Hepatocyte (in vitro differentiated cells): ENCODE results near the gene CREBL2. TPM values are rescaled to one million over a fixed set of nuclear protein-coding genes. Genes with fewer than 3 reads are reported as not detected.

ENCODE experiments used
- DNase-seq: peaks from one replicate; pipeline ENCODE4 v3.0.0-alpha.2; 2016; ENCODE audit warnings: low spot score
- H2AFZ ChIP-seq: fragments of 200-600 bp; sonication (generic); 2 replicates; pipeline ENCODE4 v1.6.0; 2016; ENCODE audit warnings: antibody characterized with exemption, mild to moderate bottlenecking
- H3K27ac ChIP-seq: fragments of 200-600 bp; sonication (generic); 2 replicates; pipeline ENCODE4 v1.5.1; 2016; ENCODE audit warnings: mild to moderate bottlenecking
- H3K27me3 ChIP-seq: fragments of 200-600 bp; sonication (generic); 2 replicates; pipeline ENCODE4 v1.6.1; 2016
- H3K36me3 ChIP-seq: fragments of 200-600 bp; sonication (generic); replicated peaks from 2 replicates; pipeline ENCODE4 v1.5.1; 2016; ENCODE audit warnings: low read depth; ENCODE audit not compliant: insufficient read depth
- H3K4me1 ChIP-seq: fragments of 200-600 bp; sonication (generic); 2 replicates; pipeline ENCODE4 v1.5.1; 2016; ENCODE audit warnings: mild to moderate bottlenecking, moderate library complexity; ENCODE audit not compliant: insufficient read depth
- H3K4me2 ChIP-seq: fragments of 200-600 bp; sonication (generic); 2 replicates; pipeline ENCODE4 v1.6.0; 2016
- H3K4me3 ChIP-seq: fragments of 200-600 bp; sonication (generic); 2 replicates; pipeline ENCODE4 v1.5.1; 2016; ENCODE audit warnings: mild to moderate bottlenecking
- H3K79me2 ChIP-seq: fragments of 200-600 bp; sonication (generic); 2 replicates; pipeline ENCODE4 v1.6.0; 2017; ENCODE audit warnings: mild to moderate bottlenecking
- H3K9me2 ChIP-seq: fragments of 200-600 bp; sonication (generic); replicated peaks from 2 replicates; pipeline ENCODE4 v1.6.0; 2017; ENCODE audit warnings: mild to moderate bottlenecking; ENCODE audit not compliant: insufficient read depth
- H3K9me3 ChIP-seq: fragments of 200-600 bp; sonication (generic); 2 replicates; pipeline ENCODE4 v1.5.1; 2016; ENCODE audit warnings: low read depth, mild to moderate bottlenecking
- H4K20me1 ChIP-seq: fragments of 200-600 bp; sonication (generic); 2 replicates; pipeline ENCODE4 v1.6.0; 2016; ENCODE audit warnings: mild to moderate bottlenecking; ENCODE audit not compliant: insufficient read depth, poor library complexity, severe bottlenecking
- CTCF ChIP-seq: fragments of 200-600 bp; sonication (generic); IDR thresholded peaks from 2 replicates; pipeline ENCODE4 v1.5.1; 2016; ENCODE audit warnings: antibody characterized with exemption, mild to moderate bottlenecking; ENCODE audit not compliant: poor library complexity
- EZH2 ChIP-seq: fragments of 200-600 bp; sonication (generic); IDR thresholded peaks from 2 replicates; pipeline ENCODE4 v1.6.1; 2016; ENCODE audit warnings: antibody characterized with exemption, mild to moderate bottlenecking, borderline replicate concordance
- EZH2phosphoT487 ChIP-seq: fragments of 200-600 bp; sonication (generic); IDR thresholded peaks from one replicate; pipeline ENCODE4 v1.6.1; 2018; ENCODE audit warnings: antibody characterized with exemption, mild to moderate bottlenecking, low read depth, moderate library complexity; ENCODE audit not compliant: unreplicated experiment, severe bottlenecking
- WGBS: methylation state at CpG from one replicate; pipeline ENCODE4 v1.1.6; 2016; ENCODE audit warnings: low lambda C conversion rate; ENCODE audit errors: missing lambda C conversion rate; 5-methylcytosine and 5-hydroxymethylcytosine counted together
- polyA plus RNA-seq: library from polyadenylated mRNA; unstranded; fragments of >200 nt; fragmentation: Nextera tagmentation; extraction: Ambion mirVana; gene quantifications from 2 replicates; pipeline ENCODE4 v1.2.1, GENCODE V29; 2016
- total RNA-seq: library from RNA; depleted of rRNA; stranded (reverse); fragments of >200 nt; gene quantifications from 2 replicates; pipeline ENCODE4 v1.2.3, GENCODE V29; 2014

The CREBL2 gene
- total and polyA plus RNA-seq, 2 experiments from 2014 or later: 11.4 to 19.4 TPM

- no peak overlapping the region for H3K4me3 ChIP-seq
- H3K9me3 ChIP-seq: no peaks in the 10 kb centered on the region
- no peak overlapping the region for H2AFZ ChIP-seq
- no peak overlapping the region for H3K4me2 ChIP-seq
- H4K20me1 ChIP-seq: no peaks in the 10 kb centered on the region
- H3K79me2 ChIP-seq: no peaks in the 10 kb centered on the region
- H3K4me1 ChIP-seq: no peaks in the 10 kb centered on the region
- H3K27ac ChIP-seq: peak overlapping the region; percentile 78
- 81% methylated on average over 5 of the region's 5 CpGs for WGBS
- no peaks in the 10 kb centered on the region for H3K36me3 ChIP-seq
- no peak for DNase-seq
- H3K9me2 ChIP-seq: no peaks in the 10 kb centered on the region
- H3K27me3 ChIP-seq: no peaks in the 10 kb centered on the region
- TF ChIP-seq EZH2 (no peak), CTCF (no peak), EZH2phosphoT487 (no peak)
These were observed 28.0 kb upstream of the CREBL2 start for GRCh38 chr12:12583510-12584178.

DNA sequence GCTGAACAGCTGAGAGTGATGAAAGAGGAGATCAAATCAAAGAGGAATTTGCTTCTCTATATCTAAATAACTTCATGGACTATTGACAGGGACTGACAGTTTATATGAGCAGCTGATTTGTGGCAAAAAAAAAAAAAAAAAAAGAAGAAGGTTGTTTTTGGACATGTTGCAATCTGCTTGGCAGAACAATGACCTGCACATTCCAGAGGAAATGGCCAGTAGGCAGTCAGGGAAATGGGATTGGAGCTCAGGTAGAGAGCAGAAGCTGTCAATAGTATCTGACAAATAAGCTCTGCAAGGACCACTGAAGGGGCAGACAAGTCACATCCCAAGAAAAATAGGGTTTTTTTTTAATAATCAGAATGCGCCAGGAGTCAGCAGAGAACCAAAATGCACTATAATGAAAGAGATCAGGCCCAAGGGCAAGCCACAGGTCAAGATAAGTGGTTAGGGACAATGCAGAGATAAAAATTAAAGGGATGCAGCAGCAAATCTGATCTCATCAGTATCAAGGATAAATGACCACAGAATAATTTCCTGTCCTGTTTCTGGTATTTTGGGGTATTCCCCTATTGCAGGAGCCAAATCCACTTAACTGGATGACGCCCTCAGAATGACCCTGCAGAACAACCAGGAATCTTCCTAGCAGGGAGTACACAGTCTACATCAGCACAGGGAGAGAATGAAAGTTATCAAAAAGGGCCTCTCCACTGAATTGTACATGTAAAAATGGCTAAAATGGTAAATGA lies 26.4 kb upstream of the CREBL2 start:
- H3K4me2 ChIP-seq: no peak overlapping the region
- DNase-seq: no peak
- H3K27me3 ChIP-seq: no peaks in the 10 kb centered on the region
- H3K79me2 ChIP-seq: no peaks in the 10 kb centered on the region
- H2AFZ ChIP-seq: no peak overlapping the region
- no peak overlapping the region for H3K27ac ChIP-seq
- no peak for TF ChIP-seq EZH2phosphoT487
- no peak for TF ChIP-seq CTCF
- TF ChIP-seq EZH2: no peak
- 95% methylated on average over 2 of the region's 2 CpGs for WGBS
- no peaks in the 10 kb centered on the region for H3K36me3 ChIP-seq
- H3K4me3 ChIP-seq: no peak overlapping the region
- H4K20me1 ChIP-seq: no peaks in the 10 kb centered on the region
- H3K9me3 ChIP-seq: no peaks in the 10 kb centered on the region
- no peaks in the 10 kb centered on the region for H3K4me1 ChIP-seq
- no peaks in the 10 kb centered on the region for H3K9me2 ChIP-seq

DNA sequence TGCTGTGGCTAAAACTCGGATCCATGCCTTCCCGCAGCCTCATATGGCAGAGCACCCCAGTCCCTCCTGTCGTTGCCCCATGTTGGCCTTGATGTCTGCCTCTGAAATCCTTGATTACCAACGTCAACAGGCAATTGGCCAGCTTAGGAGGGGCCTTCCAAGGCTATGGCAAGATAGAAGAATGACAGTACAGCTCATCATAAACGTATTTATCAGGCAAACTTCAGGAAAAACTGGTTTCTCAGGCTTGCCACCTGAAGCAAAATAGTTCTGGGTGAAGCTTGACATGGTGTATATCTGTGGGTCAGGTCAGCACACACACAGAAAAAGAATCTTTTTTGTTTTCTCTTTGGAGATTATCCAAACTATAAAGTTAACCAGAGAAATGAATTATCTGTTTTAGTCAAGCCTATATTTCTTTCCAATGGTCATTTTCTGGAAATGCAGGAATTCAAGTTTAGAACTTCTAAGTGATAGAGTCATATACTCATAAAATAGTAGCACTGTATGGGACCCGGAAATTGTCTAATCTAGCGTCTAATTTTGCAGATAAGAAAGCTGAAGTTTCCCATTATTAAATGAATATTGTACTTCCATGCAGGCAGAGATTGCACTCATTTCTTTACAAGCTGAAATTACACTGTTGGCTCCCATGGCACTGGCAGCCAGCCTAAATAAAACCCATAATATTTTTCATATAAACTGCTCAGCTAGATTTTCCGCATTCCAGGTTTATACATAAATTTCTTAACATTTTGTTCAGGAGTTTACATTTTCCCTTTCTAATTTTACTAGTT lies 24.6 kb upstream of the CREBL2 start:
- Histone ChIP-seq H3K4me1 (no peaks in the 10 kb centered on the region), H3K36me3 (no peaks in the 10 kb centered on the region), H3K27ac (peak overlapping the region; percentile 56), H3K27me3 (no peaks in the 10 kb centered on the region), H3K4me2 (no peak overlapping the region), H3K9me2 (no peaks in the 10 kb centered on the region), H3K9me3 (no peaks in the 10 kb centered on the region), H3K79me2 (no peaks in the 10 kb centered on the region), H4K20me1 (no peaks in the 10 kb centered on the region), H3K4me3 (no peak overlapping the region), H2AFZ (no peak overlapping the region)
- TF ChIP-seq CTCF (no peak), EZH2 (no peak), EZH2phosphoT487 (no peak)
- 63% methylated on average over 8 of the region's 8 CpGs for WGBS
- DNase-seq: peak; percentile 27
